ENCODE measurements around the gene CACNA1I. TPM values are rescaled to one million over a fixed set of nuclear protein-coding genes. Genes with fewer than 3 reads are reported as not detected.
A peak's percentile ranks its signal among the peaks of the same experiment; 100 is the strongest.

The CACNA1I gene
- total RNA-seq, 1 donor from 2014 or later: not detected

DNA sequence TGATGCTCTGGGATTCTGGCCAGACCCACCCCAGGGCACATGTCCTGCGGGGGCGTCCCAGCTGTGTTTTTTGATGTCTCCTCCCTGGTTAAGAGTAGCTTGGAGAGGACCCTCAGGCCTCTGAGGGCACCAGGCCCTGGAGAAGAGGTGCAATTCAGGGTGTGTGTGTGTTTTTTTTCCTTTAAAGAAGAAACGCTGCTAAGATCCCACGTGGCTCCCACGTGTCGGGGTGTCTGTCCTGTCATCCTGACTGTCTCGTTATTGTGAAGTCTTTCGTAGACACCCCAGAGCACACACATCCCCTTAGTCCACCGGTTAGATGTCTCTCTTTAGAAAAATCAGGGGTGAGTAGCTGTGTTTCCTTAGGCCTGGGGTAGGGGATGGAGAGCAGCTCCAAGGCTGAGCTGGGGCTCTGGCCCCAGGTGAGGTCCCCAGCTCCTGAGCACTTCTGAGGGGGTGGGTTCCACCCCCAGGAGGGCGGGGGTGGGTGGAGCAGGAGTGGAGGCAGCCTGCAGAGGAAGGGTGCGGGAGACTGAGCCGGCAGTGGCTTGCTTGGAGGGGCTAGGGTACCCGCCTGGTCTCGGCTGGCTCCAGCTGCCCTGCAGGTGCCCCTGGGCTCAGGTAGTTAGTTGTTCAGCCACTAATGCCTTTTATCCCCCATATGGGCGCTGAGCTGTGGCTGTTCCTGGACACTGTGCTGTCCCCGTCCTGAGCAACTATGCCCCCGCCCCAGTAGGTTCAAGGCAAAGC, 116.4 kb downstream of the CACNA1I start:
- no peak for DNase-seq (ENCODE audit: low read depth)

DNA sequence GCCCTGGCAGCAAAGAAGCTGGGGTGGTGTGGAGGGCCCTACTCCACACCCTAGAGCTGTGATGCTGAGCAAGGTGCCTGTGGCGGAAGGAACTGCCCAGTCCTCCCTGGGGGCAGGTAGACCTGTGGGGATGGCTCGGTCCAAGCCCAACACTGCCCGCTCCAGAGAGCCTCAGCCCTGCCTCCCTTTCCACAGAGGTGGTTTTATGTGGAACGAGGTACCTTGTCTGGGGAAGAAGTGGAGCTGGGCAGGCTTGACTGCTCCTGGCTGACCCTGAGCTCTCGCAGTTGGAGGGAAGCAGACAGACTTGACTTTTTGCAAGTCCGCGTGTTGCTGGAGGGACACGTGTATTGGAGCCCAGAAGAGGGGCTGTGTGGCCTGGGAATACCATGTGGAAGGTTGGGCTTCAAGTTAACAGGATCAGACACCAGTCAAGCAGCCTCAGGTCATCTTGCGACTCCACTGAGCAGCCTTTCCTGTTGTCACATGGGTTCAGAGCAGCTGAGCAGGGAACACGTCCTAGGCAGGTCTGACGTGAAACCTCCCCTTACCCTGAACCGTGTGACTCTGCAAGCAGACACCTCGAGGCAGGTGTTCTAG, 117.7 kb downstream of the CACNA1I start:
- no peak for DNase-seq (ENCODE audit: low read depth)

DNA sequence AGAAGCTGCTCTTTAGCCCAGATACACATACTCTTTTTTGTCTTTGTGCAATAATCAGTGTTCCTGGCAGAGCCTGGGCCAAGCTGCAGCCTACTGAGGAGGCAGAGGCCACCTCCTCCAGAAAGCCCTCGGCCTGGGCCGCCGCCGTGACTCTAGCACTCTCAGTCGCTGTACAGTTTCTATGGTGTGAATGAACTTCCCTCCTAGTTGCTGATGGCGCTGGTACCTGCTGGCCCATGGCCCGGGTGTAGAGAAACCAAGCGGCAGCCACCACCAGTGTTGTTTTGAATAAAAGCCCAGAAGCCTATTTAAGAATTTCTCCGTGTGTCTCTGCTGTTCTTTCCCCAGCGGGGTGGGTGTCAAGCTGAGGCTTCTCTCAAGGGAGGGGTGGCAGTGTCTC, 118.9 kb downstream of the CACNA1I start:
- DNase-seq (ENCODE audit: low read depth): no peak

DNA sequence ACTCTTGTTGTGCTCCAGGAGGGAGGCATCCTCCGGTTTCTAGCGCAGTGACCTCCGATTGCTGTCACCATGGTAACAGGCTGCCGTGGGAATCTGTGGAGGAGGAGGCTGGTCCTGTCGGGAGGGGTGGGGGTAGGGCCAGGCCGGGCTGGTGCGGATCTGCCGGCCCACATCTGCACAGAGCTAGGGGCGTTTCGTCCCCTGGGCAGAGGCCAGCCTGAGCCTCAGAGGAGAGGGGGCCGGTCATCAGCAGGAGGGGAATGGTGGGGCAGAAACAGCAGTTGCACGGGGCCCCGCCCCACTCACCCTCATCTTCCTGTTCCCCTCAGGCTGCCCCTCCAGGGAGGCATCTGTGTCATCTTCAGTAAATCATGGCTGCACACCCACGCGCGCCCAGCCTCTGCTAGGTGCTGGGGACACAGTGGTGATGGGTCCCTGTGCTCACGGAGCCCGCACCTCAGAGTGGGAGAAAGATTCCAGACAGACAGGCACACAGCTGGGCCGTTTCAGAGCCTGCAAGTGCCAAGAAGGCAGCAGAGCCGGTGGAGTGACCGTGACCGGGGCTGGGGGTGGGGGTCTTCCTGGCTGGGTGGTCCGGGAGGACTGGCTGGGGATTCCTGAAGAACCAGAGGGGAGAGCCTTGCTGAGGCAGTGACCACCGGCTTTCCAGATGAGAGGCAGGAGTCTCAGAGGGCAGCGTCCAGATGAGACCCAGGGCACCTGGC, 120.5 kb downstream of the CACNA1I start:
- no peak for DNase-seq (ENCODE audit: low read depth)

- DNase-seq (ENCODE audit: low read depth): no peak
Measured at GRCh38 chr22:39693943-39694500, 123.5 kb downstream of the CACNA1I start.

DNA sequence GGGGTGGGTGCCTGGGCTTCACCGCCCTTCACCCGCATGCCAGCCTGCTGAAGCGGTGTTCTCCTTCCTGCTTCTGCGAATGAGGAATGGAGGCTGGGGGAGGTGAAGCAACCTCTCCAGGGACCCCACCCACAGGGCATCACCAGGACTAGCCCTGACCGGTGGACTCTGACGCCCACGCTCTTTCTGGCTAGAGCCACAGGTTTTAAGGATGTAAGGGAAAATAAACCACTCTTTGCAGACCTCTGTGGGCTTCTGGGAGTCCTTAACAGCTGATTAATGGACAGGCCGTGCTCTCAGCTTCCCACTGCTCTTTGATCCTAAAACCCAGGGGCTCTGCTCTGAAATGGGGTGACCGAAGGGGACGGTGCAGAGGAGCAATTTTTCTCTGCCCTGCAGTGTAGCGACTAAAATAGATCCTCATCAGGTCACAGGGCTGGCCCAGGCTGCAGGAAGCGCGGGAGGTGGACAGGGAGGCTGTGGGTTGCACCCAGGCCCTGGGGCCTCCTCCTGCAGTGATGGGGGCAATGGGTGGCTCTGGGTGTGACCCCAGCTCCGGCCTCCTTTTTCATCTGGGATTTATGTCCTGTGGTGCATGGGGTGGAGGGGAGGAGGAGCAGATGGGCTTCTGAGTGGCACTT, 127.4 kb downstream of the CACNA1I start:
- no peak for DNase-seq (ENCODE audit: low read depth)

- no peak for DNase-seq (ENCODE audit: low read depth)
Measured at GRCh38 chr22:39699631-39700360, 129.2 kb downstream of the CACNA1I start.

DNA sequence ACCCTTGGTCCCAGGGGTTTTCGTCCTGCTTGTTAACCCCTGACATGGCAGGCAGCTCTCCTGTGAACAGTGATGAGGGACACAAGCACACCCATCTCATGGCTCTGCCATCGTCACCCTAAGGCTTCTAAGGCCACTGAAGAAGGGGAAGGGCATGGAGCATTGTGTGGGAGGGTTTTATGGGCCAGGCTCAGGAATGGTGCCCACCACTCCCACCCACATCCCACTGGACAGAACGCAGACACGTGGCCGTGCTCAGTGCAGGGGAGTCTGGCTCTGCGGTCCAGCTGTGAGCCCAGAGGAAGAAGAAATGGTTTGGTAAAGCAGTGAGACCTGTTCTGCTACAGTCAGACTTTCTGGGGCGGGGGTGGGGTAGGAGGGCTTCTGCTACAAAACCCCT, 130.0 kb downstream of the CACNA1I start:
- no peak for DNase-seq (ENCODE audit: low read depth)

DNA sequence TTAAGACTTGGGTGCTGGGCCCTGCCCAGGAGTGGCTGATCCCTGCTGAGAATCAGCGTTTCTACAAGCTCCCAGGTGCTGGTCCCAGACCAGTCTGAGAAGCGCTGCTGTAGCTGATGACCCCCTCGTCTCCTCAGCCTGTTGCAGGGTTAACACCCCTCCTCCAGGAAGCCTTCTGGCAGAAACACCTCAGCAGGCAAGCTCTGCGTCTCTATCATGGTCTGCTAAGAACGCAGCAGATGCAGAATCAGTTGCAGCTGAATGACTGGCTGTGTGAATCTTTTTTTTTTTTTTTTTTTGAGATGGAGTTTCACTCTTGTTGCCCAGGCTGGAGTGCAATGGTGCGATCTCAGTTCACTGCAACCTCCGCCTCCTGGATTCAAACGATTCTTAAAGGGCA, 132.5 kb downstream of the CACNA1I start:
- no peak for DNase-seq (ENCODE audit: low read depth)

DNA sequence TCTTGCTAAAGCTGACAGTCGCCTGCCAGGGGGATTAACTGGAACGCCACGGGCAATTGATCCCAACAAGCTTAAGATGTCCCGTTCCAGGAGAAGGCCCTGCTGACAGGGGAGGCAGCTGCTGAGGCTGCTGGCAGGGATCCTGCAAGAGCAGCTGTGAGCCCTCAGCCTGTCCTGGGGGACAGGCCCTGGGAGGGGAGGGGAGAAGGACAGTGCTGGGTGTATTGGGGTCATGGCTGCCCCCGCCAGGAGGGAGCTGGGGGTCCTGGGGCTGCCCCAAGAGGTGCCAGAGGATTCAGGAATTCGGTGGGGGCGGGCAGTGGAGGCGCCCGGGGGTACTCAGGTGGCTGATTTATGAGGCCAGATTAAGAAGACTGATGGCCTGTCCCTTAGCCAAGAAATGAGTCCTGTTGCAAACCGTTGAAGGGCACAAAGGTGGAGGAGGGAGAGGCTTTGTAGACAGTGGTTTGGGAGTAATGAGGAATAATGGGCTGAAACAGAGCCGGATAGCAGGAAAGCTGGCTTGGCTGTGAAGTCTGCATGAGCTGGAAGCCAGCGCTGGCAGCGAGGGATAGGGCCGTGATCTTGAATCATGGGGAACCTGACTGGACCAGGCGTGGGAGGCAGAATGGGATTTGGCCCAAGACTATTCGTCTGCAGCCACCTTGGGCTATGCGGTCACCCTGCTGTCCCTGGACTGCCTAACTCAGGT, 133.5 kb downstream of the CACNA1I start:
- peak; percentile 87 for DNase-seq (ENCODE audit: low read depth)

GRCh38 chr22:39705386-39705785, 134.8 kb downstream of the CACNA1I start:
- no peak for DNase-seq (ENCODE audit: low read depth)

DNA sequence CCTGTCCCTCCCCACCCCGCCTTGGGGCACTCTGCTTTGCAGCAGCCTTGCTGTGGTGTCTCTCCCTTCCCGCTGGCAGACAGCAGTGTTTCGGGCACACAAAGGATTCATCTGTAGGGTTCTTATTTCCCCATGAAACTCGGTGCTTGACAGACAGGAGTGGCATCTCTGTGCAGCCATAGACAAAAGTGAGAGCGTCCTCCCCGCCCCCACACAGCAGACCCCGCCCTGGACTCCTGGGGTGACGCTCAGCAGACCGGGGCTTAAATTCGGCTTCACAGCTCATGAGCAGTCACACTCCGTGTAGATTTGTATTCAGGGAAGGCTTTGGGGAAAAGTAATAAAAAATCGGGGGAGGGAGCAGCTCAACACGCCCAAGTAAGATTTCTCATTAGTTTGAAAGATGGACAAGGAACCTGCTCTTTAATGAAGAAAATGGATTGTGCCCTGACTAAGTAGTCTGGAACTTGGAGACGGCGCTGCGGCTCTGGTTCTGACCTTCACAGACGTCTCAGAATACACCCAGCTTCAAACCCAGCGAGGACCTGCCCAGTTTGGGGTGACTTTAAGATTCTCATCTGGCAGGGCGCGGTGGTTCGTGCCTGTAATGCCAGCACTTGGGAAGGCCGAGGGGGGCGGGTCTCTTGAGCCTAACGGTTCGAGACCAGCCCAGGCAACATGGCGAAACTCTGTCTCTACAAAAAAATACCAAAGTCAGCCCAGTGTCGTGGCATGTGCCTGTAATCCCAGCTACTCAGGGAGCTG, 136.0 kb downstream of the CACNA1I start:
- DNase-seq (ENCODE audit: low read depth): no peak

DNA sequence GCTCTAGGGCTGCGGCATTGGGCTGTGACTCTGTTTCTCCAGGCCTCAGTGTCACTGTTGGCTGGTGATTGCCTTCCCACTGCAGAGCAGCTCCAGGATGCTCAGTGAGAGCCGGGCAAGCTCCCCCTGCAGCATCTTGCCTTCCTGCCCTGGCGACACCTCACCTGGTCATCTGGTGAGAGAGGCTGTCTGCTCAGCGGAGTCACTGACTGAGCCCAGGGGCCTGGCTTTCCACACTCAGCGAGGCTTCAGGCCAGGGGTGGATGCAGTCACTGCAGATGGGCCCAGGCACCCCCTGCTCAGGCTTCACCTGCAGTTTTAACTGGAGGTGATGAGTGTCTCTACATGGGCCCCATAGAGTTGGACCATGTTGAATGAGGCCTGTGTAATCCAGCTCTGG, 136.8 kb downstream of the CACNA1I start:
- DNase-seq (ENCODE audit: low read depth): no peak

GRCh38 chr22:39707816-39708215, 137.3 kb downstream of the CACNA1I start:
- no peak for DNase-seq (ENCODE audit: low read depth)

GRCh38 chr22:39710380-39711150, 140.0 kb downstream of the CACNA1I start:
- peak; percentile 58 for DNase-seq (ENCODE audit: low read depth)

DNA sequence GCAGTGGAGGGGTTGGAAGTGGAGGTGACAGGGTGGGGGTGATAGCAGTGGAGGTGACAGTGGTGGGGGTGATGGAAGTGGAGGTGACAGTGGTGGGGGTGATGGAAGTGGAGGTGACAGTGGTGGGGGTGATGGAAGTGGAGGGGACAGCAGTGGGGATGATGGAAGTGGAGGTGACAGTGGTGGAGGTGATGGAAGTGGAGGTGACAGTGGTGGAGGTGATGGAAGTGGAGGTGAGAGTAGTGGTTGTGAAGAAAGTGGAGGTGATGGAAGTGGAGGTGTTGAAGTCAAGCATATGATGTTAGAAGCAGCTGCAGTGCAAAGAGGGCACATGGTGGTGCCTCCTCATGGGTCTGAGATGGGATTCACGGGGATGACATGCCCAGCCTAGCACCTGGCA, 141.5 kb downstream of the CACNA1I start:
- no peak for DNase-seq (ENCODE audit: low read depth)

GRCh38 chr22:39712751-39713525, 142.4 kb downstream of the CACNA1I start:
- no peak for DNase-seq (ENCODE audit: low read depth)

GRCh38 chr22:39713799-39714290, 143.3 kb downstream of the CACNA1I start:
- DNase-seq (ENCODE audit: low read depth): no peak
